Adrenal gland (tissue), 12 donors: ENCODE measurements around the gene MYT1. TPM values are rescaled to one million over a fixed set of nuclear protein-coding genes. Genes with fewer than 3 reads are reported as not detected.

Experiments used
- DNase-seq, 7 donors: peaks; one replicate each; pipeline ENCODE4 v3.0.0-alpha.2; 2019 to 2020
- H3K27ac ChIP-seq, 5 donors: fragments of 200-600 bp; sonication (generic) in 4 of 5; 1 replicate in 3 of 5; 2 replicates in 2 of 5; pipeline versions ENCODE4 v1.5.1 to v1.8.0; 2016 to 2020; ENCODE audit warnings: mild to moderate bottlenecking in 1 of 5
- H3K27me3 ChIP-seq: fragments of 200-600 bp; 2 replicates; pipeline ENCODE4 v1.8.0; 2021
- H3K36me3 ChIP-seq, 2 donors: fragments of 200-600 bp; replicated peaks in 1 of 2; 1 replicate in 1 of 2; 2 replicates in 1 of 2; pipeline versions ENCODE4 v1.5.1 to v1.8.0; 2018 to 2022
- H3K4me1 ChIP-seq, 2 donors: fragments of 200-600 bp; replicated peaks in 1 of 2; 1 replicate in 1 of 2; 2 replicates in 1 of 2; pipeline versions ENCODE4 v1.5.1 to v1.8.0; 2018 to 2021
- H3K4me3 ChIP-seq, 4 donors: fragments of 200-600 bp; sonication (generic) in 3 of 4; one replicate each; pipeline ENCODE4 v1.5.1; 2016 to 2018
- H3K9me3 ChIP-seq, 3 donors: fragments of 200-600 bp; sonication (generic) in 1 of 3; replicated peaks in 1 of 3; 1 replicate in 2 of 3; 2 replicates in 1 of 3; pipeline versions ENCODE4 v1.5.1 to v1.8.0; 2016 to 2021
- POLR2A ChIP-seq, 2 donors: fragments of 450-650 bp; IDR thresholded peaks; one replicate each; pipeline ENCODE4 v1.6.1; 2017; ENCODE audit warnings: antibody characterized with exemption in 2 of 2, mild to moderate bottlenecking in 2 of 2, moderate library complexity in 1 of 2
- WGBS, 4 donors: extraction: QIAGEN DNeasy Blood & Tissue Kit in 2 of 4; methylation state at CpG; one replicate each; pipeline versions ENCODE4 v1.1.5 to v1.1.7; 2013 to 2017; 5-methylcytosine and 5-hydroxymethylcytosine counted together
- intact Hi-C, 2 donors: fragments of 100-400 bp; cut with DNase I; formaldehyde crosslinking; loops; one replicate each; pipeline versions ENCODE4 v1.14.1 to v1.15.0; 2022 to 2023
- polyA plus RNA-seq, 3 donors: library from polyadenylated mRNA; stranded (reverse); fragments of 200-250 nt in 2 of 3; fragments of 350-450 nt in 1 of 3; fragmentation: Illumina TruSeq in 1 of 3; extraction: RNeasy Lipid Tissue Mini Kit (QIAGEN cat#74804) in 1 of 3; gene quantifications; one replicate each; pipeline ENCODE4 v1.2.3, GENCODE V29; 2013 to 2014
- total RNA-seq, 9 donors: library from RNA; depleted of rRNA in 4 of 9; stranded (reverse); fragments of >200 nt in 4 of 9; fragments of 120-200 nt in 1 of 9; fragmentation: NEBNext Ultra II Directional in 1 of 9; extraction: Animal tissue kit (Norgen Biotek cat#: 25700) in 1 of 9; gene quantifications; one replicate each; pipeline versions ENCODE4 v1.1.0 to v1.2.4, GENCODE V29; 2013 to 2023
- TF ChIP-seq, protein P1 (sequence below), 6 experiments: fragments of 450-650 bp in 4 of 6; fragments of 200-600 bp in 2 of 6; sonication (generic) in 1 of 6; IDR thresholded peaks; 1 replicate in 5 of 6; 2 replicates in 1 of 6; pipeline versions ENCODE4 v1.5.1 to v1.8.0; 2016 to 2021; ENCODE audit warnings: antibody characterized with exemption in 6 of 6, mild to moderate bottlenecking in 2 of 6, moderate library complexity in 1 of 6
- donor health status: healthy with polysubstance abuse.
- donor health status: Bipolar disorder and iron deficiency.
- donor health status: DM: yes; HTN: yes; CAD: no.
- donor health status: DM: no; HTN: no; CAD: no.
- donor health status: DM: no; HTN: no; CAD: no.
- donor health status: DM: yes; HTN: yes; CAD: no.

MYT1 gene
- total and polyA plus RNA-seq, 12 donors: 0.61 to 8.5 (median 2.7) TPM

DNA sequence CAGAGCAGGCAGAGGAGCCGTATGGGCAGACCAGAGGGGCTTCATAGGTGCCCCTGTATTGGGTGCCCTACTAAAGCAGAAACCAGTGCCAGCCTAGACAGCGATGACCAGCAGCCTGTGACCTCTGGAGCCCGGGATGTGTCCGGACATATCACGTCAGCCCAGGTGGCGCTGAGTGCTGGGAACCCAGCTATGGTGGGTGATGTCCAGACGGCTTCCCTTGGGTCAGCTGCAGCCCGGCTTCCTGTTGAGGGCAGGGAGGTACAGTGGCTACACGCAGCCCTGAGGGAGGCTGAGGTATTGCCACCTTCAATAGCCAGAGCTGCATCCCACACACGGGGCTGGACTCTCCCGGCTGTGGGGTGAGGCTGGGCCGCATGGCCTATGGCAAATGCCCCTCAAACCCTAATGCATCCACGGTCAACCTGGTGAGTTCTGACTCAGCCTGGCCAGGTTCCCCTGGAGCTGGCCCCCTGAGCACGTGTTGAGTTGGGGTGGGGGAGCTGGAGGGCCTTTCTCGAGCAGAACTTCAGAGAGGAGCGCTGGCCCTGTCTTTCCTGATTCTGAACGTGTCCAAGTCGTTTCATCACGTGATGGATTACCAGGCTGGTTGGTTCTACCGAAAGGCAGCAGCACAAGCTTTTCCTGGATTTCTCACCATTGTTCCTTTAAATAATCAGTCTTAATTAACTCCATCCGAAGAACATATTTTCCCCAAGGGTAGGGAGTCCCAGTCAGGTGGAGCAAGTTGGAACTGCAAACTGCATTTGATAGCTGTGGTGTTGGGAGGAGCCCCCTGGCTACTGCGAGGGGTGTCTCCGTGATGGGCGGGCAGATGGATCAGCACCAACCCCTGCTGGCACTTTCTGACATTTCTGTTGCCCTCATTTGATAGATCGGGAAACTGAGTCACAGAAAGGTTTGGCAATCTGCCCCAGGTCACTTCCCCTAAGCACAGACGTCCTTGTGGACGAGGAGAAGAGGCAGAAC, 7.1 kb upstream of the MYT1 start:
- TF ChIP-seq, protein P1, sequence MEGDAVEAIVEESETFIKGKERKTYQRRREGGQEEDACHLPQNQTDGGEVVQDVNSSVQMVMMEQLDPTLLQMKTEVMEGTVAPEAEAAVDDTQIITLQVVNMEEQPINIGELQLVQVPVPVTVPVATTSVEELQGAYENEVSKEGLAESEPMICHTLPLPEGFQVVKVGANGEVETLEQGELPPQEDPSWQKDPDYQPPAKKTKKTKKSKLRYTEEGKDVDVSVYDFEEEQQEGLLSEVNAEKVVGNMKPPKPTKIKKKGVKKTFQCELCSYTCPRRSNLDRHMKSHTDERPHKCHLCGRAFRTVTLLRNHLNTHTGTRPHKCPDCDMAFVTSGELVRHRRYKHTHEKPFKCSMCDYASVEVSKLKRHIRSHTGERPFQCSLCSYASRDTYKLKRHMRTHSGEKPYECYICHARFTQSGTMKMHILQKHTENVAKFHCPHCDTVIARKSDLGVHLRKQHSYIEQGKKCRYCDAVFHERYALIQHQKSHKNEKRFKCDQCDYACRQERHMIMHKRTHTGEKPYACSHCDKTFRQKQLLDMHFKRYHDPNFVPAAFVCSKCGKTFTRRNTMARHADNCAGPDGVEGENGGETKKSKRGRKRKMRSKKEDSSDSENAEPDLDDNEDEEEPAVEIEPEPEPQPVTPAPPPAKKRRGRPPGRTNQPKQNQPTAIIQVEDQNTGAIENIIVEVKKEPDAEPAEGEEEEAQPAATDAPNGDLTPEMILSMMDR (IDR thresholded peaks at IDR 0.05): no peak
- no peak for TF ChIP-seq POLR2A (IDR thresholded peaks at IDR 0.05)
- Histone ChIP-seq H3K36me3 (no peaks in the 10 kb centered on the region), H3K4me3 (no peak overlapping the region), H3K4me1 (no peaks in the 10 kb centered on the region), H3K9me3 (no peaks in the 10 kb centered on the region), H3K27me3 (peaks cover 17% of the 10 kb centered on the region), H3K27ac (peak overlapping the region in 1 of 5 donors; percentile 52)
- no peak for DNase-seq
- WGBS, 4 donors: 61 to 75% (median 72%) methylated on average over 14 to 27 of the region's 27 CpGs
- intact Hi-C loops: no loop called here

- Histone ChIP-seq H3K4me3 (no peak overlapping the region), H3K27me3 (peaks cover 17% of the 10 kb centered on the region), H3K4me1 (no peaks in the 10 kb centered on the region), H3K27ac (no peak overlapping the region), H3K36me3 (no peaks in the 10 kb centered on the region), H3K9me3 (no peaks in the 10 kb centered on the region)
- no peak for DNase-seq
- intact Hi-C loops: no loop called here
- 67 to 82% (median 80%) methylated on average over 1 of the region's 1 CpG; no CpG with 5 or more reads in 1 of the 4 donors for WGBS, 4 donors
- TF ChIP-seq, protein P1 (IDR thresholded peaks at IDR 0.05): no peak
- TF ChIP-seq POLR2A (IDR thresholded peaks at IDR 0.05): no peak
These were observed 6.4 kb upstream of the MYT1 start for GRCh38 chr20:64157878-64158277.

DNA sequence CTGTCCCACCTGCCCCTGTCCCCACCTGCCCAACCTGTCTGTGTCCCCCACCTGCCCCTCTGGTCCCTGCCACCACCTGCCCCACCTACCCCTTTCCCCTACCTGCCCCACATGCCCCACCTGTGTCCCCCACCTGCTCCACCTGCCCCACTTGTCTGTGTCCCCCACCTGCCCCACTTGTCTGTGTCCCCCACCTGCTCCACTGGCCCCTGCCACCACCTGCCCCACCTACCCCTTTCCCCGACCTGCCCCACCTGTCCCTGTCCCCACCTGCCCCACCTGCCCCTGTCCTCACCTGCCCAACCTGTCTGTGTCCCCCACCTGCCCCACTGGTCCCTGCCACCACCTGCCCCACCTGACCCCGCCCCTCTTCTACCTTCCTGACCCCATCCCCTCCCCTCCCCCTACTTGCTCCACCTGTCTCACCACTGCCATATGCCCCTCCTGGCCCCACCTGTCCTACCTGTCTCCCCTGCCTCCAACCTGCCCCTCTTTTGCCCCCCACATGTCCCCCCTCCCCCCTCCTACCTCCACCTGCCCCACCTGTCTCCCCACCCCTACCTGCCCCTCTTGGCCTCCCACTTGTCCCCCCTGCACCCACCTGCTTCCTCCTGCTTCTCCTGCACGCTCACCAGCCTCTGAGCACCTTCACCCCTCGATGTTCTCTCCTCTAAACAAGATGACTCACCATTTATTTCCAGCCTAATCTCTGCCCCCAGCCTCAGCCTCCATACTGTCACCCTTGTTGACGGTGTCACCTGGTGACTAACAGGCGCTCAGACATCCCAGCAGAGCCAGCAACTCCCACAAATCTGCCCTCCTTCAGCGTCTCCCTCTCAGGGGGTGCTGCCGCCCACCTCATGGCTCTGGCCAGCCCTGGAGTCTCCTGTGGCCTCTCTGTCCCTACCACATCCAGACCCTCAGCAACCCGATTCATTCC, 5.6 kb upstream of the MYT1 start:
- TF ChIP-seq, protein P1 (IDR thresholded peaks at IDR 0.05): no peak
- no peak for TF ChIP-seq POLR2A (IDR thresholded peaks at IDR 0.05)
- no peak overlapping the region for H3K4me3 ChIP-seq
- H3K9me3 ChIP-seq: no peaks in the 10 kb centered on the region
- 59 to 82% (median 68%) methylated on average over 7 to 9 of the region's 9 CpGs for WGBS, 4 donors
- no peaks in the 10 kb centered on the region for H3K36me3 ChIP-seq
- intact Hi-C loops: no loop called here
- peaks cover 17% of the 10 kb centered on the region for H3K27me3 ChIP-seq
- H3K27ac ChIP-seq: no peak overlapping the region
- DNase-seq: no peak
- H3K4me1 ChIP-seq: no peaks in the 10 kb centered on the region

DNA sequence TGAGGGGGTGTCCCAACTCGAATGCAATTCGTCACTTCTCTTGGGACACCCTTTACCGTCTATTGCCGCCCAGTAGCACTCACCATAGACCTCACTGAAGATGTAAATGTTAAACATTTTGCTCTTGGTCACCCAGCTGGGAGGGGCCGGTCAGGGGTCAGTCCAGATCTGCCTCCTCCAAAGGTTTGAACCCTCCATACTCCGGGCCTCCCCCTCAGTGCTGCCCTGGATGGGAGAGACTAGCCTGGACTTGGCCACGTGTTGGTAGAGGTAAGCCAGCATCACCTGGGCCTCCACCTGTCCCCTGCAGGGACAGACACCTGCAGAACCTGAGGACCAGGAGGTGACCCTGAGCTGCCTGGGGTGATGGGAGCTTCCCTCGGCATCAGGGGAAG, 5.0 kb upstream of the MYT1 start:
- WGBS, 4 donors: 80 to 86% (median 81%) methylated on average over 5 to 8 of the region's 8 CpGs

More for the DNA sequence above, 5.0 kb upstream of the MYT1 start:
- H3K4me1 ChIP-seq: no peaks in the 10 kb centered on the region
- H3K4me3 ChIP-seq: no peak overlapping the region
- H3K9me3 ChIP-seq: no peaks in the 10 kb centered on the region
- DNase-seq: no peak
- peaks cover 17% of the 10 kb centered on the region for H3K27me3 ChIP-seq
- intact Hi-C loops: no loop called here
- no peak overlapping the region for H3K27ac ChIP-seq
- no peaks in the 10 kb centered on the region for H3K36me3 ChIP-seq
- TF ChIP-seq POLR2A (IDR thresholded peaks at IDR 0.05): no peak
- TF ChIP-seq, protein P1 (IDR thresholded peaks at IDR 0.05): no peak
